Tibial artery (tissue), 4 donors: ENCODE measurements around the gene IDH3B.

Source experiments
- DNase-seq, 2 donors: peaks; one replicate each; pipeline ENCODE4 v3.0.0-alpha.2; 2019
- H3K27ac ChIP-seq, 2 donors: fragments of 200-600 bp; sonication (generic) in 1 of 2; 1 replicate in 1 of 2; 2 replicates in 1 of 2; pipeline ENCODE4 v1.5.1; 2018 to 2019; ENCODE audit warnings: mild to moderate bottlenecking in 1 of 2
- H3K27me3 ChIP-seq, 2 donors: fragments of 200-600 bp; sonication (generic) in 1 of 2; one replicate each; pipeline versions ENCODE4 v1.5.1 to v1.6.0; 2016 to 2019
- H3K36me3 ChIP-seq, 3 donors: fragments of 200-600 bp; sonication (generic) in 2 of 3; one replicate each; pipeline ENCODE4 v1.5.1; 2016 to 2019; ENCODE audit warnings: mild to moderate bottlenecking in 2 of 3
- H3K4me1 ChIP-seq, 4 donors: fragments of 200-600 bp; sonication (generic) in 2 of 4; 1 replicate in 3 of 4; 2 replicates in 1 of 4; pipeline ENCODE4 v1.5.1; 2016 to 2019
- H3K4me3 ChIP-seq, 2 donors: fragments of 200-600 bp; sonication (generic) in 1 of 2; 1 replicate in 1 of 2; 2 replicates in 1 of 2; pipeline ENCODE4 v1.5.1; 2018 to 2019; ENCODE audit warnings: mild to moderate bottlenecking in 2 of 2
- H3K9me3 ChIP-seq, 3 donors: fragments of 200-600 bp; sonication (generic) in 1 of 3; one replicate each; pipeline ENCODE4 v1.5.1; 2016 to 2019
- CTCF ChIP-seq, 2 experiments: fragments of 200-600 bp in 1 of 2; fragments of 450-650 bp in 1 of 2; IDR thresholded peaks; one replicate each; pipeline ENCODE4 v1.5.1; 2017 to 2019; ENCODE audit warnings: antibody characterized with exemption in 2 of 2, mild to moderate bottlenecking in 1 of 2, moderate library complexity in 1 of 2
- intact Hi-C: fragments of 100-400 bp; cut with DNase I; formaldehyde crosslinking; loops from one replicate; pipeline ENCODE4 v1.15.0; 2023; ENCODE audit warnings: low total_unique reads

The IDH3B gene

GRCh38 chr20:2619961-2620595 lies 43.9 kb downstream of the IDH3B start:
- no peak for DNase-seq
- Histone ChIP-seq H3K27ac (no peak overlapping the region), H3K36me3 (no peaks in the 10 kb centered on the region), H3K9me3 (peaks cover 0 to 4% (median 0%) of the 10 kb centered on the region in 3 donors), H3K4me3 (no peak overlapping the region), H3K27me3 (peaks cover 0 to 4% of the 10 kb centered on the region in 2 donors), H3K4me1 (no peaks in the 10 kb centered on the region)
- intact Hi-C loops: no loop called here
- TF ChIP-seq CTCF (IDR thresholded peaks at IDR 0.05): no peak

GRCh38 chr20:2619337-2619736 lies 44.7 kb downstream of the IDH3B start:
- TF ChIP-seq CTCF (IDR thresholded peaks at IDR 0.05): no peak
- Histone ChIP-seq H3K4me3 (no peak overlapping the region), H3K27ac (no peak overlapping the region), H3K9me3 (peaks cover 0 to 4% (median 0%) of the 10 kb centered on the region in 3 donors), H3K27me3 (peaks cover 0 to 4% of the 10 kb centered on the region in 2 donors), H3K36me3 (no peaks in the 10 kb centered on the region), H3K4me1 (no peaks in the 10 kb centered on the region)
- intact Hi-C loops: no loop called here
- DNase-seq: no peak

- intact Hi-C loops: no loop called here
- no peak overlapping the region for H3K4me3 ChIP-seq
Measured at GRCh38 chr20:2618815-2619214, 45.2 kb downstream of the IDH3B start.

GRCh38 chr20:2617099-2617714 lies 46.8 kb downstream of the IDH3B start:
- TF ChIP-seq CTCF (IDR thresholded peaks at IDR 0.05): no peak
- no peak overlapping the region for H3K4me3 ChIP-seq
- intact Hi-C loops: no loop called here
- no peaks in the 10 kb centered on the region for H3K36me3 ChIP-seq
- DNase-seq: no peak
- peaks cover 0 to 4% (median 0%) of the 10 kb centered on the region in 3 donors for H3K9me3 ChIP-seq
- H3K27me3 ChIP-seq: peaks cover 0 to 6% of the 10 kb centered on the region in 2 donors
- no peak overlapping the region for H3K27ac ChIP-seq
- no peaks in the 10 kb centered on the region for H3K4me1 ChIP-seq

More at GRCh38 chr20:2618815-2619214, 45.2 kb downstream of the IDH3B start:
- peaks cover 0 to 4% of the 10 kb centered on the region in 2 donors for H3K27me3 ChIP-seq
- no peaks in the 10 kb centered on the region for H3K4me1 ChIP-seq
- no peaks in the 10 kb centered on the region for H3K36me3 ChIP-seq
- DNase-seq: no peak
- H3K27ac ChIP-seq: no peak overlapping the region
- H3K9me3 ChIP-seq: peaks cover 0 to 4% (median 0%) of the 10 kb centered on the region in 3 donors
- TF ChIP-seq CTCF (IDR thresholded peaks at IDR 0.05): no peak

GRCh38 chr20:2616634-2617033 lies 47.4 kb downstream of the IDH3B start:
- no peak for TF ChIP-seq CTCF (IDR thresholded peaks at IDR 0.05)
- H3K27me3 ChIP-seq: peaks cover 0 to 6% of the 10 kb centered on the region in 2 donors
- no peaks in the 10 kb centered on the region for H3K36me3 ChIP-seq
- DNase-seq: no peak
- no peak overlapping the region for H3K27ac ChIP-seq
- peaks cover 0 to 4% (median 0%) of the 10 kb centered on the region in 3 donors for H3K9me3 ChIP-seq
- no peaks in the 10 kb centered on the region for H3K4me1 ChIP-seq
- H3K4me3 ChIP-seq: no peak overlapping the region
- intact Hi-C loops: no loop called here
